HG02610 (cell line): ENCODE measurements around the gene GLIS1.

ENCODE experiments used
- ATAC-seq: cut with Tn5 transposase; IDR thresholded peaks from one replicate; pipeline ENCODE4 v1.9.1; 2021; ENCODE audit warnings: mild to moderate bottlenecking, moderate library complexity; ENCODE audit not compliant: unreplicated experiment

The GLIS1 gene

DNA sequence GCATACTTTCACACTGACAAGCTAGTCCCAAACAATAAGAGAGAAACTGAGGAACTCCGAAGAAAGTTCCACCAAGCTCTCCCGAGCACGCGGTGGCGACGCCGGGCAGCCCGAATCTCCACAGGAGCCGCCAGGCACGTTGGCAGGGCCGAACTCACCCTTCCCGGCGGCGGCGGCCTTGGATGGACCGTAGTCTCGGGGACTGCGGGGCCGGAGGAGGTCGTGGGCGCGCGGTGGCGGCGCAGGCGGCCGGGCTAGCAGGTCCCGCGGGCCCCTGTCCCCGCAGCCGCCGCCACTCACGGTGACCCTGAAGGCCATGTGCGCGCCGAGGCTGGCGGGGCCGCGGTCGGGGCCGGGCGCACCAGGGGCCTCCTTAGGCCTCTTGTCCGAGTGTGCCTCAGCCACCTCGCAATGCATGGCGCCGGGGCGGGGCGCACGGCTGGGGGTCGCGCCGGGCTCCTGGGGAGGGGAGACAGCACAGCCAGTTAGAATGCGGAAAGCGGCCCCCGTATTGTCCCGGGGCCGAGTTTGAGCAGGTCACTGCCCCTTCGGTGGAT, 1.2 kb downstream of the GLIS1 start:
- no peak for ATAC-seq

DNA sequence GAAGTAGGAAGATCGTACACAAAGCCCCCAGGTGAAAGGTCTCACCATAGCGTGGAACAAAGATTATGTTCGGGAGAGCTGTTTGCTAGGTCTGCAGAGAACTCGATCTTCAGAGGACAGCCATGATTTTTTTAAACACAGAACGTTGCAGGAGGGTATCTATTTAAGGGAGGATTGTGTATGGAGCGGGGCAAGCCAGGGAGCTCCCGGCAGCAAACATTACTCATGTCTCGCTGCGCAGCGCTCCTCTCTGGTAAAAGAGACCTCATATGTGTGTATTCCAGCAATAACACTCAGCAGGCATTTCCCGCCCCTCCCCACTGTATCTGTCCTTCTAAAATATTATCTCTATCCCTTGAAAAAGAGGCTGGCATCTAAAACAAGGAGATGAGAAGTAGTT, 2.7 kb downstream of the GLIS1 start:
- ATAC-seq = no peak

DNA sequence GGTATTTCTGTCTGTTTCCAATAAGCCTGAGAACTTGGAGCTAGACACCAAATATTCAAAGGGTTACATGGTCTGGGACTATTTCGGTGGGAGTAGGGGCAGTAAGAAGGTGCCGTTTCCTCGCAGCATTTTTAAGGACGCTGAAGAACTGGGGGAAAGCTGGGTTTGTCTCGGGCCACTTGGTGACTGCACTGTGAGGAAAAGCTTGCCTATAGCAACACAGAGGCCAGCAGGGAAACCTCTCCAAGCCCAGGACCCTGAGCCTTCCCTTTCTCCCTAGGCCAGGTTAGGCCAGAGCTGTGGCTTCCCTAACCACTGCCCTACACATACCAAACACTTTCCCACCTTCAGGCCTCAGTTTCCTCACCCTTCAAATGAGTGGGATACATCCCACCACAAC, 3.3 kb downstream of the GLIS1 start:
- ATAC-seq = no peak

DNA sequence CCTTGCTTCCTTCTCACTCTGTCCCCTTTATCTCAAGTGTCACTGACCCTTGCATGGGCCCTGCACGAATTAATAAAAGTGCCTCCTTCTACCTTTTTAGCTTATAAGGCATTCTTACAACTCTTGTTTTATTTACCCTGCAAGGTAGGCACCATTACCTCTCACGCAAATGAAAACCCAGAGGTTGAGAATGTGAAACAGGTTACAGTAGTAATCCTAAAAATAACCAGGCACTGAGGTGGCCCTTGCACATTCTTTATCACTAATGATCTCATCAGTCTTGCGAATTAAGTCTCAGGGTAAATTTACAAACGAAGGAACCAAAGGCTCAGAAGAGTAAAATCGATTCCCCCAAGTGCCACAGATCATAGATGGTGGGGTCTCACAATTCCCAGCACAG, 3.7 kb downstream of the GLIS1 start:
- no peak for ATAC-seq

DNA sequence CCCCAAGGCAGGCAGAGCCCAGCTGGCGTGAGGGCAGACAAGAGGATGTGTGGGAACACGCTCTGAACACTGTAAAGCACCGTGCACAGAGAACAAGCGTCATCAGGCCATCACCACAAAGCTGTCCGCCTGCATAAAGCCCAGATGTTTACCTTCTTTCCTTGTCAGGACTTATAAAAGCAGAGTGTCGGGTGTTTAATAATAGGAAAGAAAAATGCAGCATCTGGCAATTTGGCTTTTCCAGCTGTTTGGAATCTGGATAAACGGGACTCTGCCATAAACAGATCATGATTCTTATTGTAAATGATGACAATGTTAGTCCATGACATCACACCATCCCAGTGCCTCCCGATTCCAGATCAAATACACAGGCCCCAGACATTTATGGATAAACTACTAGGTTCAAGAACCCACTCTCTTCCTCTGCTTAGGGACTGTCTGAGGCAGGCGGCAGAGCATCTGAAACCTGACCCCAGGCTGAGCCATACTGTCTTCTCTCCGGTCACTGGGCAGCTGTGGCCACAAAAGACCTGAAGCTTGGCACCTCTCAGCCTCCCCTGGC, 4.2 kb downstream of the GLIS1 start:
- no peak for ATAC-seq

DNA sequence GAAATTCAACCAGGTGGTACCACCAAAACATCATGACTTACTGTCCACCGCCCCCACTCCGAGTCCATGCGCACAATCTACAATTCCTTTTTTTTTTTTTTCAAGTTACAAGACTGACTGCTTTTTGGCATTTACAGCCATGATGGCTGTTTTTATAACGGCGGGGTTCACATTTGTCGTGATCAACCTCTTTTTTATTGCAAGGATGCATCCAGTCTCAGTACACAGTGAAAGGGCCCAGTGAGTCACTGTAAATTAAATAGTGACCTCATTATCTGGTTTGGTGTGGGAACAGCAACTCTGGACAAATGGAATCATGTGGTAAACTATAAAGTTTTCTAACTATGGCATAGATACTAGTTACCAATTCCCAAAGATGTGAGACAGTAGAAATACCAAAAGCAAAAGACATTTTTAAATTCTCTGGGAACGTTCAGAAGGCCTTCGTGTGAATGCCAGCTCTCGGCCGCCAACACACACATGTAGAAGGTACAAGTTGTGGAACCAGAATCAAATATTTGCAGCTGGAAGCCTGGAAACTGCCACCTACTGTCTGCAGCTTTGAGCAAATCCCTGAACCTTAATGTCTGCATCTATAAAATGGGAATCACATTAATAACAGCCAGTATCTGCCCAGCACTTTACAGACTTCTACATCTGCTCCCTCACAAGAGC, 4.9 kb downstream of the GLIS1 start:
- no peak for ATAC-seq

DNA sequence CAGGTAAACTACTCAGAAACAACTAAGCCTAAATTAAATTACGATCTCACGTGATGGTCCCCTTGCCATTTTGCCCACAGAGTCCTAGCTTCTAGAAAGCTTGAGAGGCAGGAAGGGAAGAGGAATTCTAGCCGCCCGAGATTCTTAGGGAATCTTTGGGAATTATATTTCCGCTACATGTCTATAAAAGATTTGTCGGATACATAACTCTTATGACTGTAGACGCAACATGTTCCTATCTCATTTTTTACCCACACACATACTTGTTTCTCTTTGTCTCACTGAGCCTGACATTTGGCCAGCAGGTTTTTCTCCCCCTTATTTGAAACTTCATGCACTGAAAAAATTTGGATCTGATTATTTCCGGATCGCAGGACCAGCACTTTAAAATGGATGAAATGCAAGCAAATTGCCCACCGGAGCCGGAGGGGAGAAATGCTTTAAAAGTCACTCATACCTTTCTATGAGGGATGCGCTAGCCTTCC, 5.5 kb downstream of the GLIS1 start:
- ATAC-seq = no peak

DNA sequence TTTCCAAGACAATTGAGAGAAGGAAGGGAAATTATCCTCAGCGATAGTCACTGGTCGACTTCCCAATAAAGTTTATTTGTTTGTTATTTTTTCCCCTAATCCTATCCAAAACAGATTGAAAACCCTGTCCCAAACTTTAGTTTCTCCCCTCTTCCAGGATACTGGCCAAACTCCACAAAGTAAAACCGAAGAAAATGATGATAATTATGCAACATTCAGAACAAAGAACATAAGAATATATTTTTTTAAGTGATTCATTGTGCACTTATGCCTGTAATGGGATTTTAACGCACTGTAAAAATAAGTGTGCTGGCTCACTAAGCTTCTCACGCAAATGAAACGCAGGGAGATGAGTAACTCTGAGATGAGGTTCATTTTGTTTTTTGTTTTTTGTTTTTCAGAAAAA, 6.0 kb downstream of the GLIS1 start:
- no peak for ATAC-seq

DNA sequence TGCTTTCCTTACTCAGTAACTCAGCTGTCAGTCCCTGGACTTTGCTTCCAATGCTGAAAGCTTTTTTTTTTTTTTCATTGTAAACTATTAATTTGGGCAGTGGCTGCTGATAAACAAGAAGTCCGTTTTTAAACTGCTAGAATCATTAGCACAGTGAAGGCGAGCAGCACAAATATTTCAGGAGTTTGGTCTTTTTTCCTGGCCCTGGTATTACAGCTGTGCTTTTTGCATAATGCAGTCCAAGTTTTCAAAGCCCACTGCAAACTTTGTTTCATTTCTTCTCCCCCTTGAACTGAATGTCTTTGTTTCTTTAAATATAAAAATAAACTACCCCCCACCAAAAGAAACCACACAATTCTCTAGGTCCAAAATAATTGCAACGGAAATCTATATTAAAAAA, 6.6 kb downstream of the GLIS1 start:
- ATAC-seq = no peak

DNA sequence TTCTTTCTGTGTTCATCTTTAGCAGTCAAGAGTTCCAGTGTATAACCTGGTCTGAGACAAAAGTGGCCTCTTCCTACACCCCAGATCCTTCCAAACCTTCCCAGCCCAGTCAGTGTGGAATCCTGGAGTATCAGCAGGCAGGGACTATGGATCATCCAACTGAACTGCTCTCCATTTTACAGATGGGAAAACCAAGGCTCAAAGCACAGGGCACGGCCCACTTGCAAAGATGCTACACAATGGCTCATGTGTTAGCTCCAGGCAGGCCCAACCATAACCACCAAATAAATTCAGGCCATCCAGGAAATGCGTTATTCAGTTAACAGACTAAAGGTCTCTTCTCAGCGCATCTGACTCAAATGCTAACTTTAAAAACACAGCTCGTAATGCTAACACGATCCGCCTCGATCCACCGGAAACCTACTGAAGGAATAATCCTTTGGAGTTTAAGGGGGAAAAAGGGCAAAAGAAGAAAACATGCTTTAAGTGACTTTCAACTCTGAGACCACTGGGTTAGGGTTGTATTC, 7.1 kb downstream of the GLIS1 start:
- no peak for ATAC-seq

DNA sequence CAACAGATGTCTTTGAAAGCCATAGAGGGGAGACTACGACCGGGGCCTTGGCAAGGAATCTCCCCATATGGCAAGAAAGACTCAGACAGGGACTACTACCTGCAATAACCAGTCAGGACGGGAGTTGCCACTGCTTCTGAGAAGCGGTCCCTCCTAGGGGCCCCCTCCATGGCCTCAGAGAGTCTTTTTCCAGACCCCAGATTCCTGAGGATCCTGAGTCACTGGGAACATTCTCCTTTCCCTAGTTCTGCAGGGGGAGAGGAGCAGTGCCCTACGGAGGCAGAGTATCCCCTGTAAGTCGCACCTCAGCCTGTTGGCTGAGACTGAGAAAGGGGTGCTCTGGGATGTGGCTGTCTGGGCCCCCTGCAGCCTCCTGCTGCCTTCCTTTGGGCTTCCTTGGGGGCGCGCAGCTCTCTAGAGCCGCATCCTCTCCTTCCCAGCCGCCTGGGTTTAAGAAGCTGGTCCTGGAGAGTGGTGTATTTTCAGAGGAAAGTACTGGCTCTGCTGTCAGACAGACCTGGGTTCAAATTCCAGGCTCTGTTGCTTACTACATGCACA, 7.8 kb downstream of the GLIS1 start:
- ATAC-seq = no peak

DNA sequence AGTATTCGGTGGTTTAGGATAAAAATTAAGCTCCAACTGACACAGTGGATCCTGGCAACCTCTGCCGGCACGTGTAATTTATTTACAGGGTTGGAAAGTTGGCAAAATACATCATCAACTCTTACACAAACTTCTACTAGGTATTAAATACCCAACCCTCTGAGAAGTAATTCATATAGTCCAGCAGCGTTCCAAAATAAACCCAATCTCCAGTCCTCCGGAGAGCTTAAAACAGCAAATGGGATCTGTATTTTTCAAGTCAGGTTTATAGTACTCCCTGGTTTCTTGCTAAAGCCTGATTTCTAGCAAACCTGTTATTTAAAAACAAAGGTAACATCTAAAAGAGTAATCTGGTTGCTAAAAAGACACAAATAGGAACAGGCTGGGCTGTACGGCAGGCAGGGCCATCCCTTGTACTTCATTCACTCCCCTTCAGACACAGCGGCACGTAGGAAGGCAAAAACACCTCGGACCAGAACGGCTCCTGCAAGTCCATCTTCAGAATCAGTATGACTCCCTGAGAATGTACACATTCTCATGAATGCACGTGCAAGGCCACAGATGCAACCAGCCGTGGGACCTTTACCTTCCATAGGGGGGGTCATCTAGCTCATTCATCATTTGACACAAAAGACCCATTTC, 8.6 kb downstream of the GLIS1 start:
- ATAC-seq = no peak

DNA sequence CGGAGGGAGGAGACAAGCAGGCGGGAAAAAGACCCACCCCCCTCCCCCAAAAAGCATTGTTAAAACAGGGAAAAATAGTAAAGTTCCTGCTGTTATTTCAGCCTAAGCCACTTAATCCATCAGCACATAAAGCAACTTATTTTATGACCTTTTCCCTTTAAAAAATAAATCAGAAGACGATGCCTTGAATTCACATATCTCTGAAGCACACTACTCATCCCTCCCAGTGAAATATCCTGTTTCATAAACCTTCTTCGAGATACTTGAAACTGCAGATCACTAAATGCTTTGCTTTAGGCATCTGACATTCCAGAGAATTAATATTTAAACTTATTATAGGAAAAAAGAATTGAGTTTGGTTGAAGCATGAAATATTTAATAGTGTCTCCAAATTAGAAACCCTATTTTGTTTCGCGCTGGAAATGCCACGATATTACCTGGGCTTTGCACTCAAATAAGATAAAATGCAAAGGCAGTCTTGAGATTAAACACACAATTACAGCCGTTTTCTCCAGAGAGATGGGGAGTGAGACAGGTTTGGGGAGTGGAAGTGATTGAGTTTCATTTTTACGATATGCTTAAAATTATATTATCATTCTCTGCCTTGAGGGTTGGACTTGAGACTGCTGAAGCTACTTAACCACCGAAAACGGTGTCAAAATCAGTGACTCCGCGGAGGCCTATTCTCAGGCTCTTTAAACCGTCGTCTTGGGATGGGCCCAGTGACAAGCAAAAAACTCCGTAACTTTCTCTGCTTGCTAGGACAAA, 9.3 kb downstream of the GLIS1 start:
- ATAC-seq = no peak

DNA sequence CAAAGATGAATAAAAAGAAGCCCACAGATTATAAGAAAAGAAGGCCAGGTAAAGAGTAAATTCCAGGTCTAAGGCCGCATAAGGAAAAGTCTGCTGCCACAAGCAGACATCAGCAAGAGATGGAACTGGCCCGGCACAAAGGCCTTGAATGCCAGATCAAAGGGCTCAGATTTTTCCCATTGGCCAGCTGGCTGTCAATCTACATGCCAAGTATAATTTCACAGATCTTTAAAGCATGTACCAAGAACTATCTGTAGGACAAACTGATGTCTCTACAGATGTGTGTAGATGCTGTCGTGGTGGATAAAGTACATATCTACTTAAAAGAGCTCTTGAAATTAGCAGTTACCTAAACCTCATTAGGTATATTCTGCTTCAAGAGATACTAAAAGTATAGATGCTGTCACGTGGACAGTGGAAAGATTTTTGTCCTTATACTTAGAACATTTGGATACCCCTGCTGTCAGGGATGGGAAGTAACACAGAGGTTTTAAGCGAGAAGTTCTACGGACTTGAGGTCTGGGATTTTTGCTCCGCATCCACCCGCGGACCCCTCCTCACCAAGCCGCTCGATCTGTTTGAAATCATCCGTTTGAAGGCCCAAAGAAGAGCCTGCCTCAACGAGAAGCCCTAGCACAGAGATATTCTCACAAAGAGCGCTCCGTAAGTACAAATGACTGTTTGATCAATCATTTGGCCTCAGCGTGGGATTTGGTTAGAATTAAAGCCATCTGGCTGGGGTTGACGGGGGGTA, 10.1 kb downstream of the GLIS1 start:
- ATAC-seq = no peak

DNA sequence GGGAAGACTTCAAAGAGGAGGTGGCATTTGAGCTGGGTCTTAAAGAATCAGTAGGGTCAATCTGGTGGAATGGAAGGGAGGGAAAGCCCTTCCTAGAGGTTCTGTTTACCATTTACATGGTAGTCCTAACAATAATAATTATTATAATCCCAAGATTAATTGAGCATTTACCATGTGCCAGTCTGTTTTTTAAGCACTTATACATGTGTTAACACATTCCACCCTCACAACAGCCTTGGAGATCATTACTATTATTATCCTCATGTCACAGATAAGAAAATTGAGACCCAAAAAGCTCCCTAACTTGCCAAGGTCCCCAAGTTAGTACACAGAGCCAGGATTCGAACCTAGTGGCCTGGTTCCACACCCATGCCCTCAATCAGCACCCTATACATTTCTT, 10.8 kb downstream of the GLIS1 start:
- no peak for ATAC-seq

DNA sequence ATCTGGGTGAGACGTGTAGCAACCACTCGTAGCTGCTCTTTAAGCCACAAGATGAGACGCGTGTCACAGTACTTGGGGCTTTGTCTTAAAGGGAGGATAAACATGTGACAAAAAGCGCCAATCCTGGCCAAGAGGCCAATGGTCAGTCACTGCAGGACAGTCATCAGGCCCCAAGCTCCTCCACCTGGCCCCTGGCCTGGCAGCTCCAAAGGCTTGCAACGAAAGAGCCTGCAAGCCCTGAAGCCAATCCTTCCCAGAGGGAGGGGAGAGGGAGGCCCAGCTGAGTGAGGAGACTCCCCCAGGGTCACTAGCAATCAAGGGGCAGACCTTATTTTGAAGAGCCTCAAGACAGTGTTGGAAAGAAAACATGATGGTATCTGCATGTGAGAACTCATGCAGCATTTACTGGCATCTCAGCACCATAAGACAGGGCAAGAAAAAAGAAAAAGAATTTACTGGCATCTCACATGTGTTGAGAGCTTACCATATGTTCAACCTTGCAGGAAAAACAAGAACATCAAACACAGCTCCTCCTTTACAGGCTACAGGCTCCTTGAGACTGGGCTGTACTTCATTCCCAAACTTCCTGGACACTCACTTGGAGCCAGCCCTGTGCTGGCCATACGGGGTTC, 11.4 kb downstream of the GLIS1 start:
- no peak for ATAC-seq

DNA sequence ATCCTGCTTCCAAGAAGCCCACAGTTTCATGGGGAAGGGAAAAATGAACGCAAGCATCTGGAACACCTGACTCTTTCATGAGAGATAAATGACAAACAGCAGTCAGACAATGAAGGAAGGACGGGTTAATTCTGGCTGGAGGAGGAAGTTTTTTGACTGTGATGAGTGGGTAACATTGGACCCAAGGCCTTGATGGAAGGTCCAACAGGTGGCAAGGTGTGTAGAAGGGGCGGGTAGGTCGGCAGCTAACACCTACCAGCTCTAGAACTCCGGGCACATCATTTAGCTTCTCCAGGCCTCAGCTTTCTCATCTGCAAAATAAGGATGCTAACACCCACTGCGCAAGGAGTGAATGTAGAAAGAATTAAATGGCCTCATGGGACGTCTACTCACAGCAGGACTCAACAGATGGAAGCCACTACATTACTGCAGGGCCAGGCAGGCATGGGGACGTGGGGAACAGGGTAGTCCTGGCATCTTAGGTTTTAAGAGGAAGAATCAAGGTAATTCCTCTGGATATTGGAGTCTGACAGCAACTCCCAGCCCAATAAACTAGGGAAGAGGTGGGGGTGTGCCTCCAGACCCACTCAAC, 12.9 kb downstream of the GLIS1 start:
- ATAC-seq = no peak

DNA sequence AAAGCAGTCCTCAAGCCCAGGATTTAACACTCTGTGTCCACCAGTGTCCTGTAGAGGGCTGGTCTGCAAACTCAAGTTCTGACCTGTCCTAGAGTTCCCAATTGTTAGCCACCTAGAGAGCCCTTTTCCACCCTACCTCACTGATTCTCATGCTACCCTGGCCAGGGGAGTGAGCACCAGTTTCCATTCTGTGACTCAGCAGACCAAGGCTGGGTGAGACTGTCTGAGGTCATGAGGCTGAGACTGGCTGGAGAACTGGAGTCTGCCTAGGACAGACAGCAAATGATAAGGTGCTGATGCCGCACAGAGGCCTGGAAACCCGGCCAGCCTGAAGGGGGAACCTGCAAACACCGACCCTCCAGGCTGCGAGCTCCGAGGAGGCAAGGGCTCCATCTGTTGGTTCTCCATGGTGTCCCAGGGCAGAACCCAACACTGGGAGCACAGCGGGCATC, 13.7 kb downstream of the GLIS1 start:
- ATAC-seq = no peak

DNA sequence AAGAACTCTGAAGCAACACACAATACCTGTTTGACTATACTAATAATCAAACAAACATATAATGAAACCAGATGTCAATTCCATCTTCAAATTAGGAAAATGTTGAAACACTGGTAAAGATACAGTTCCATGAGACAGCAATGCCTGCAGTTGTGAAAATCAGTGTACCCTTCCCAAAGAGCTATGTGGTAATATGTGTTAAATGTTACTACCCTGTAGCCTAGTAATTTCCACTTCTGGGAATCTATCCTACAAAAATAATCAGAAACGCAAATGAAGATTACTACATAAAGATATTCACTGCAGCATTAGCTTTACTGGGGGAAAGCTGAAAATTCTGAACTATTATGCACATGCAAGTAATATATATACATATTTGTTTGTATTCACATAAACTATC, 16.9 kb downstream of the GLIS1 start:
- ATAC-seq = no peak
